ENCODE results near the gene TMEM61.

The TMEM61 gene

DNA sequence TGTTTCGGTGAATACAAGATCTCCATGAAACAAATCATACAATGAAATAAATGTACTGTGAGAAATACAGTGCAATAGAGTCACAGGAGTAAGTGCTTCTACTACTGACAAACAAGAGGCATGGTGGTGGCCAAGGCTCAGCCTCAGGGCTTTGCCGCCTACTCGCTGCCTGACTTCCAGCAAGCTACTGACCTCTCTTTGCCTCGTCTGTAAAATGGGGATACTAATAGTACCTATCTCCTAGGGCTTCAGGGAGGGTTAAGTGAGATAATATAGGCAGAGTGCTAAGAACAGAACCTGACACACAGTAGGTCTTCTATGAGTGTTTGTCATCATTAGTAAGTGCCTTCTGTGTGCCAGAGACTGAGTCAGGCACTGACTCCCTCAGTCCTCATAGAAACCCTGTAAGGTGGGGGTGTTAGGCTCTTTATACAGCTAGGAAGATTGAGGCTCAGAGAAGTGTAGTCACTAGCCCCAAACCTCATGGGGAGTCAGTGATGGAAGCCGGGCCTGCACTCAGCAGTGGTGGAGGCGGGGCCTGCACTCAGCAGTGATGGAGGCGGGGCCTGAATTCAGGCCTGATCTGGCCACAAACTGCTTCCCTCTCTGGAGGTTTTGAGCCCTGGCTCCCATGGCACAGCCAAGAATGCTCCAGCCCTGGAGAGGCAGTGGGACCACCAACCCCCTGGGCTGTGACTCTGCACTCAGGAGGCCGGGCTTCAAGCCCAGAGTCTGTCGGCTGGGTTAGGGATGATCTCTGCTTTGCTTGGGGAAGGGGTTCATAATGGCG lies 25.1 kb downstream of the TMEM61 start:
- no peaks in the 10 kb centered on the region for H3K27me3 ChIP-seq (ENCODE audit: low read depth, low read length)
- no peaks in the 10 kb centered on the region for H3K9me3 ChIP-seq (ENCODE audit: insufficient read depth, low read length)
- no peaks in the 10 kb centered on the region for H3K36me3 ChIP-seq (replicated peaks; ENCODE audit: low read depth, low read length)
- no peak overlapping the region for H3K27ac ChIP-seq (ENCODE audit: low read length)
- no peak for TF ChIP-seq EZH2phosphoT487 (IDR thresholded peaks at IDR 0.05; ENCODE audit: low read depth)
- TF ChIP-seq, protein P1, sequence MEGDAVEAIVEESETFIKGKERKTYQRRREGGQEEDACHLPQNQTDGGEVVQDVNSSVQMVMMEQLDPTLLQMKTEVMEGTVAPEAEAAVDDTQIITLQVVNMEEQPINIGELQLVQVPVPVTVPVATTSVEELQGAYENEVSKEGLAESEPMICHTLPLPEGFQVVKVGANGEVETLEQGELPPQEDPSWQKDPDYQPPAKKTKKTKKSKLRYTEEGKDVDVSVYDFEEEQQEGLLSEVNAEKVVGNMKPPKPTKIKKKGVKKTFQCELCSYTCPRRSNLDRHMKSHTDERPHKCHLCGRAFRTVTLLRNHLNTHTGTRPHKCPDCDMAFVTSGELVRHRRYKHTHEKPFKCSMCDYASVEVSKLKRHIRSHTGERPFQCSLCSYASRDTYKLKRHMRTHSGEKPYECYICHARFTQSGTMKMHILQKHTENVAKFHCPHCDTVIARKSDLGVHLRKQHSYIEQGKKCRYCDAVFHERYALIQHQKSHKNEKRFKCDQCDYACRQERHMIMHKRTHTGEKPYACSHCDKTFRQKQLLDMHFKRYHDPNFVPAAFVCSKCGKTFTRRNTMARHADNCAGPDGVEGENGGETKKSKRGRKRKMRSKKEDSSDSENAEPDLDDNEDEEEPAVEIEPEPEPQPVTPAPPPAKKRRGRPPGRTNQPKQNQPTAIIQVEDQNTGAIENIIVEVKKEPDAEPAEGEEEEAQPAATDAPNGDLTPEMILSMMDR (IDR thresholded peaks at IDR 0.05; ENCODE audit: low read depth, low read length) = no peak
- H2AFZ ChIP-seq (ENCODE audit: low read depth, low read length) = no peak overlapping the region
- no peaks in the 10 kb centered on the region for H3K4me1 ChIP-seq (ENCODE audit: low read length)
- H3K4me2 ChIP-seq (ENCODE audit: low read length) = no peak overlapping the region
- H3K4me3 ChIP-seq (ENCODE audit: low read length) = no peak overlapping the region
- no peak overlapping the region for H3K9ac ChIP-seq (ENCODE audit: low read length)
- no peaks in the 10 kb centered on the region for H3K79me2 ChIP-seq (ENCODE audit: low read length)
- no peaks in the 10 kb centered on the region for H4K20me1 ChIP-seq (ENCODE audit: insufficient read depth, low read length)

DNA sequence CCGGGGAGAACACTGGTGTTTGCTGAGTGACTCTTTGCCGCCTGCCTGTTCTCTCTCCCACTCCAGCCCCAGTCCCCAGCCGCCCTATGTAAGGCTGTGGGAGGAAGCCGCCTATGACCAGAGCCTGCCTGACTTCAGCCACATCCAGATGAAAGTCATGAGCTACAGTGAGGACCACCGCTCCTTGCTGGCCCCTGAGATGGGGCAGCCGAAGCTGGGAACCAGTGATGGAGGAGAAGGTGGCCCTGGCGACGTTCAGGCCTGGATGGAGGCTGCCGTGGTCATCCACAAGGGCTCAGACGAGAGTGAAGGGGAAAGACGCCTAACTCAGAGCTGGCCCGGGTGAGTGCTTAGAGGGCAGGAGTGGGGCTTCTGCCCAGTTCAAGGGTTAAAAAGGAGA lies 26.5 kb downstream of the TMEM61 start:
- Histone ChIP-seq H3K9me3 (ENCODE audit: insufficient read depth, low read length) (no peaks in the 10 kb centered on the region), H3K9ac (ENCODE audit: low read length) (no peak overlapping the region), H3K4me1 (ENCODE audit: low read length) (no peaks in the 10 kb centered on the region), H3K79me2 (ENCODE audit: low read length) (no peaks in the 10 kb centered on the region), H3K27me3 (ENCODE audit: low read depth, low read length) (no peaks in the 10 kb centered on the region), H3K4me2 (ENCODE audit: low read length) (no peak overlapping the region), H4K20me1 (ENCODE audit: insufficient read depth, low read length) (no peaks in the 10 kb centered on the region), H2AFZ (ENCODE audit: low read depth, low read length) (no peak overlapping the region), H3K4me3 (ENCODE audit: low read length) (no peak overlapping the region), H3K36me3 (replicated peaks; ENCODE audit: low read depth, low read length) (no peaks in the 10 kb centered on the region), H3K27ac (ENCODE audit: low read length) (no peak overlapping the region)
- TF ChIP-seq, protein P1 (IDR thresholded peaks at IDR 0.05; ENCODE audit: low read depth, low read length) = no peak
- no peak for TF ChIP-seq EZH2phosphoT487 (IDR thresholded peaks at IDR 0.05; ENCODE audit: low read depth)

DNA sequence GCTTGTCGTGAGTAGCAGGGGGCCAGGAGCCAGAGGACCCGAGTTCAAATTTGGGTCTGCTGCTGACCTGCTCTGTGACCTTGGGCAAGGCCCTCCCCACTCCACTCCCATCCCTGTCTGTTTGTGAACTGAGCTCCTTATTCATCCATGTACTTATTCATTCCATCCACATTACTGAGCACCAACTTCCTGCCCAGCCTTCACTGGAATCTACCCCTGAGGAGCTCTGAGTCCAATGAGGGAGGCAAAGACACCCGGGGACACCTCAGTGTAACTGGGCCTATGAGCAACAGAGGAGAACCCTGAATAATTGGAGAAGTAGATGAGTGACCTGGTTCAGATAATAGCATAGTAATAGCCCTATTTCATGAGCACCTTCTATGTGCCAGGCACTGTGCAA lies 27.2 kb downstream of the TMEM61 start:
- no peak overlapping the region for H3K27ac ChIP-seq (ENCODE audit: low read length)
- H3K27me3 ChIP-seq (ENCODE audit: low read depth, low read length) = no peaks in the 10 kb centered on the region
- H3K79me2 ChIP-seq (ENCODE audit: low read length) = no peaks in the 10 kb centered on the region
- H3K4me1 ChIP-seq (ENCODE audit: low read length) = no peaks in the 10 kb centered on the region
- no peak overlapping the region for H3K4me3 ChIP-seq (ENCODE audit: low read length)
- H3K36me3 ChIP-seq (replicated peaks; ENCODE audit: low read depth, low read length) = no peaks in the 10 kb centered on the region
- no peak overlapping the region for H2AFZ ChIP-seq (ENCODE audit: low read depth, low read length)
- no peak for TF ChIP-seq EZH2phosphoT487 (IDR thresholded peaks at IDR 0.05; ENCODE audit: low read depth)
- TF ChIP-seq, protein P1 (IDR thresholded peaks at IDR 0.05; ENCODE audit: low read depth, low read length) = no peak
- no peaks in the 10 kb centered on the region for H3K9me3 ChIP-seq (ENCODE audit: insufficient read depth, low read length)
- H3K4me2 ChIP-seq (ENCODE audit: low read length) = no peak overlapping the region
- H4K20me1 ChIP-seq (ENCODE audit: insufficient read depth, low read length) = no peaks in the 10 kb centered on the region
- H3K9ac ChIP-seq (ENCODE audit: low read length) = no peak overlapping the region

DNA sequence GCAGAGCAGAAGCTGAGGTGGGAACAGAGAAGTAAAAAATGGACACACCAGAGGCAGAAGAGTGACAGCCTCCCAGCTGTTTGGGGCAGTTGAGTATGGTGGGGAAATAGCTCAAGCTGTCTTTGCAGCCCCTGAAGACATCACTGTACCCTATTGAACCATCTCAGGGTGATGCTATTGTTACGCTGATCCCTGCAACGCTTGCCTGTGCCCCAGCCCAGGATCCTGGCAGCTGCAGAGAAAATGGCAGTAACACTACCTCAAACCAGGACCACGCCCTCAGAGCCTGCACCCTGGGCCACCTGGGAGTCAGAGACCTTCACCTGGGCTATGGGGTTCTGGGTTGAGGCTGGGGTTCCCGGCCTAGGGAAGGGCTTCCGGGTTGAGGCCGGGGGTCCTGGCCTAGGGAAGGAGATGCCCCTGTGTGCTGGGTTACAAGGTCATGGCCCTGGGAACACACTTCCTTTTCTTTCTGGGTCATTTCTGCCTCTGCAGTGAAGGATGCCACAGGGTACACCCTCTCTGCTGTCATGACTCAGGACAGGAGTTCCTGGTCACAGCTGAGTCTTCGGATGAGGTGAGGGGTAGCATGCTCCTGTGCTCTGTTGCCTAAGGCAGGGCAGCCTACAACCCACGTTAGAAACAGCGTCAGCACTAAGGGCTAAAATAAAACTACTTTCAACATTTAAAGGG lies 29.9 kb downstream of the TMEM61 start:
- no peaks in the 10 kb centered on the region for H3K9me3 ChIP-seq (ENCODE audit: insufficient read depth, low read length)
- no peak overlapping the region for H3K4me3 ChIP-seq (ENCODE audit: low read length)
- no peaks in the 10 kb centered on the region for H4K20me1 ChIP-seq (ENCODE audit: insufficient read depth, low read length)
- no peak overlapping the region for H3K27ac ChIP-seq (ENCODE audit: low read length)
- TF ChIP-seq EZH2phosphoT487 (IDR thresholded peaks at IDR 0.05; ENCODE audit: low read depth) = no peak
- TF ChIP-seq, protein P1 (IDR thresholded peaks at IDR 0.05; ENCODE audit: low read depth, low read length) = no peak
- no peaks in the 10 kb centered on the region for H3K79me2 ChIP-seq (ENCODE audit: low read length)
- H3K9ac ChIP-seq (ENCODE audit: low read length) = no peak overlapping the region
- no peaks in the 10 kb centered on the region for H3K4me1 ChIP-seq (ENCODE audit: low read length)
- H3K36me3 ChIP-seq (replicated peaks; ENCODE audit: low read depth, low read length) = no peaks in the 10 kb centered on the region
- no peak overlapping the region for H3K4me2 ChIP-seq (ENCODE audit: low read length)
- no peak overlapping the region for H2AFZ ChIP-seq (ENCODE audit: low read depth, low read length)
- H3K27me3 ChIP-seq (ENCODE audit: low read depth, low read length) = peaks cover 9% of the 10 kb centered on the region; the same call in 1 of the 2 replicates

Measured in OCI-LY3 (cell line).